ENCODE data around the gene SMIM43. TPM values are rescaled to one million over a fixed set of nuclear protein-coding genes. Genes with fewer than 3 reads are reported as not detected.
"Not testable (repeated sequence)": the region's sequence is repeated elsewhere in the genome, so short reads cannot be mapped to it uniquely, and the experiment has no call there.

The SMIM43 gene
- total RNA-seq, 1 experiment from 2014 or later, result not detected

GRCh38 chr4:121749225-121749624 is 15.7 kb downstream of the SMIM43 start:
- in situ Hi-C loops (cut with HindIII; ENCODE audit: low pct_unique_long_range_greater_than_20kb, low sequenced_read_pairs), result no loop called here
- no peak for DNase-seq (ENCODE audit: low read depth, low spot score)

GRCh38 chr4:121742794-121743193 is 22.2 kb downstream of the SMIM43 start:
- no peak for DNase-seq (ENCODE audit: low read depth, low spot score)
- in situ Hi-C loops (cut with HindIII; ENCODE audit: low pct_unique_long_range_greater_than_20kb, low sequenced_read_pairs), result no loop called here

GRCh38 chr4:121741751-121742150 is 23.2 kb downstream of the SMIM43 start:
- no peak for DNase-seq (ENCODE audit: low read depth, low spot score)
- in situ Hi-C loops (cut with HindIII; ENCODE audit: low pct_unique_long_range_greater_than_20kb, low sequenced_read_pairs), result no loop called here

DNA sequence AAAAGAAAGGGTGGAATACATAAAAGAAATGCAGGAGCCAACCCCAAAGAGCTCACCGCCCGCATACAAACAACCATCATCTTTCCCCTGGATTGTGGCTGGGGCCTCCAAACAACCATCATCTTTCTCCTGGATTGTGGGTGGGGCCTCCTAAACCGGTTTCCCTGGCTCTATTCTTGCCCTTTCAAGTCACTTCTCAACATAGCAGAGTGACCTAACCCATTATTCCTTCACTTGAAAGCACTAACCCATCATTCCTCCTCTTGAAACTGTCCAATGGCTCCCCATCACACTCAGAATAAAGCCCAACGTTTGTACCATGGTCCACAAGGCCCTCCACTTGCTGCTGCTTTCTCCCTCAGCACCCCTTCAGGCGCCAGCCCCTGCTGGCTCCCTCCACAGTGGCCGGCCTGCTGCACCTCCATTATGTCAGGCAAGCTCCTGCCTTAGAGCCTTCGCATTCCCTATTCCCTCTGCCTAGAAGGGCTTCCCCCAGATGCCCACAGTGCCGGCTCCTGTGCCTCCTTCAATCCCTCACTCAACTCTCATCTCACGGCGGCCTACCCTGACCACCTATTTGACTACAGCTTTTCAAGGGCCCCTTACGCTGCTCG is 24.1 kb downstream of the SMIM43 start:
- in situ Hi-C loops (cut with HindIII; ENCODE audit: low pct_unique_long_range_greater_than_20kb, low sequenced_read_pairs), result no loop called here
- DNase-seq (ENCODE audit: low read depth, low spot score), result no peak

DNA sequence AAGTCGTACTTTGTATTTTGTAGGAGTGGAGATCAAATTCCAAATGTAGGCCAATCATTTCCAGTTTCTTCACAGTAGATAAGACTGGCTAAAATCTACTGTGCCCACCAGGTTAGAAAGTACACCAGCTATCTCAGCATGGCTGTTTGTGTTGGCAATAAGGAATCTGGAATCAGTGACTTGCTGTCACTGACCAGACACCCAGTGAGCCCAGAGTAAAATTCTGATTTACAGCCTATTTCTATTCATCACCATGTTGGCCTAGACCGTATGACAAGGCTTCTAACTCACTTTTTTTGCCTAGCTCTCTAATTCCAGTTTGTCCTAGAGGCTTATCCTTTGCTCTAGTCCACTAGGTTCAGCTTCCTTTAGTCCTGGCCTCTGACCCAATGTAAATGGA is 25.4 kb downstream of the SMIM43 start:
- no peak for DNase-seq (ENCODE audit: low read depth, low spot score)
- in situ Hi-C loops (cut with HindIII; ENCODE audit: low pct_unique_long_range_greater_than_20kb, low sequenced_read_pairs), result no loop called here

DNA sequence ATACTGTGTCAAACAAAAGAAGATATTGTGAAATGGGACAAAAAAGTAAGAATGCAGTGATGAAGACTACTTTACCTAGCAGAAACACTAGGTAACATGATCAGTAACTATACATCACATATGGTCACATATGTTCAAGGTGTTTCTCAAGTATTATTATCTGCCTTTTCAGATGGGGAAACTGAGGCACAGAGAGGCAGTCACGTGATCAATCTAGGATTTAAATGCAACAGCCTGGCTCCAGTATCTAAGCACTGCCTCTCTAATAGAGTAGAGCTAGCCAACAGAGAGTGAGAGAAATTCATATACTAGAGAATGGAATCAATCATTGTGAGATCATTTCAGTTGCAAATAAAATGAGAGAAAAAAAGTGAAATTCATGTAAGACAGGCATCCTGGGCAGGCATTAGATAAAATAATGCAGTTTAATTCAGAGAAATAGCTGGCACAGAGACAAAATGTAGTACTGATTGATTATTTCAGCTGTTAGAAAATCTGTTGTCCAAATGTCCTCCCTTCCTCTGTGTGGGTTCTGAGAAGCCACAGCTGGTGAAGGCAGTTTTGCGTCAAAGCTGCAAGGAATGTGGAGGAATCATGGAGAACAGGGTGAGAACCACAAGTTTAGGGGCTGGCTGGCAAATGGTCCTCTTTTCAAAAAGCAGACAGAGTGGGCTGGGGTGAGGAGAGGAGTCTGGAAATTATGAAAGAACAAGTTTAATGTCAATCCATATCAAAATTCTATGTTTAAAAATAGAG is 26.0 kb downstream of the SMIM43 start:
- in situ Hi-C loops (cut with HindIII; ENCODE audit: low pct_unique_long_range_greater_than_20kb, low sequenced_read_pairs), result no loop called here
- no peak for DNase-seq (ENCODE audit: low read depth, low spot score)

GRCh38 chr4:121737846-121738554 is 27.0 kb downstream of the SMIM43 start:
- in situ Hi-C loops (cut with HindIII; ENCODE audit: low pct_unique_long_range_greater_than_20kb, low sequenced_read_pairs), result no loop called here
- DNase-seq (ENCODE audit: low read depth, low spot score), result no peak

DNA sequence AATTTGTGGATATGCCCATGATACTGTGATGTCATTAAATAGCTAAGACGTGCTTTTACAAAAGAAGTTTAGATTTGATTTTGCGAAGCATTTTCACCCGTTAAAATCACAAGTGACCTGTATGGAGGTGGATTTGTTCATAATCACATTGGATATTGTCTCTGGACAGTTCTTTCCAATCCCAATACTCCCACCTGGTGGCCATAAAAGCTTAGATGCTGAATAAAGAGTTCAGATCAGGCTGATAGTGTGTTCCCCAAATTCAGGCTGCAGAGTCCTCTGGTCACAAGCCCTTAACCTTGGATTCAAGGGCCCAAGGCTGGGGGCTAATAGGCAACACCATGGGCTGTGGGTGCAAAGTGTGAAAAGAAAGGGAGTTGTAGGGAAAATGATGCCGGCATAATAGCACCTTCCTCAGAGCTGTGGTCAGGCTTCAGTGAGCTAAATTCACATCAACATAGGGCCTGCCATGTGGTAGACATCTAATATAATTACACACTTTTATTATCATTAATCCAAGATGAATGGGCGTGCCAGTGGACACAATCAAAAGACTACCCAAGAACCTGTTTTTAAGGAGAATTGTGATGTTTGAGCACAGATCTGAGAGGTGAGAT is 28.1 kb downstream of the SMIM43 start:
- in situ Hi-C loops (cut with HindIII; ENCODE audit: low pct_unique_long_range_greater_than_20kb, low sequenced_read_pairs), result no loop called here
- peak; percentile 74 for DNase-seq (ENCODE audit: low read depth, low spot score)

GRCh38 chr4:121734571-121734970 is 30.4 kb downstream of the SMIM43 start:
- in situ Hi-C loops (cut with HindIII; ENCODE audit: low pct_unique_long_range_greater_than_20kb, low sequenced_read_pairs), result no loop called here
- DNase-seq (ENCODE audit: low read depth, low spot score), result no peak

- in situ Hi-C loops (cut with HindIII; ENCODE audit: low pct_unique_long_range_greater_than_20kb, low sequenced_read_pairs), result no loop called here
- no peak for DNase-seq (ENCODE audit: low read depth, low spot score)
These were observed 31.0 kb downstream of the SMIM43 start for GRCh38 chr4:121733942-121734341.

DNA sequence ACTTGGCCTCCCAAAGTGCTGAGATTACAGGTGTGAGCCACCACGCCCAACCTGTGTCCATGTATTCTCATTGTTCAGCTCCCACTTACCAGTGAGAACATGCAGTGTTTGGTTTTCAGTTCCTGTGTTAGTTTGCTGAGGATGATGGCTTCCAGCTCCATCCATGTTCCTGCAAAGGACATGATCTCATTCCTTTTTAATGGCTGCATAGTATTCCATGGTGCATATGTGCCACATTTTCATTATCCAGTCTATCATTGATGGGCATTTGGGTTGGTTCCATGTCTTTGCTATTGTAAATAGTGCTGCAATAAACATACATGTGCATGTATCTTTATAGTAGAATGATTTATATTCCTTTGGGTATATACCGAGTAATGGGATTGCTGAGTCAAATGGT is 35.2 kb downstream of the SMIM43 start:
- DNase-seq (ENCODE audit: low read depth, low spot score); in situ Hi-C loops (cut with HindIII; ENCODE audit: low pct_unique_long_range_greater_than_20kb, low sequenced_read_pairs): not testable (repeated sequence)

DNA sequence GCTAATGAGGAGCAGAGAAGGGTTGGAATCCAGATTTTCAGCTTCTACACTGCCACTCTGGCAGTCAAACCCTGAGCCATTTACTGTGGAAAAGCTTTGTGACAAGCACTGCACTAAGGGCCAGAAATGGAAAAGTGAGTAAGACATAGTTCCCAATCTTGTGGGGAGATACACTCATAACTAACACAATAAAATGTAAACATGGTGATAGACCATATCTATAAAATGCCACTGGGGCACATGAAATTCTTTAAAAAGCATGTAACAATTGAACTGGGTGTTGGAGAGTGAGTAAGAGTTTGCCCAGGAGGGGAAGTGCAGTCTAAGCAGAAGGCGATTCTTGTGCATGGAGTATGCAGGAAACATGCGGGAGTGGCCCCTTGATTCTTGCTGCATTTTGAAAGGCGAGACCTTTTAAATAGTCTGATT is 36.2 kb downstream of the SMIM43 start:
- in situ Hi-C loops (cut with HindIII; ENCODE audit: low pct_unique_long_range_greater_than_20kb, low sequenced_read_pairs), result no loop called here
- no peak for DNase-seq (ENCODE audit: low read depth, low spot score)

GRCh38 chr4:121728066-121728465 is 36.9 kb downstream of the SMIM43 start:
- DNase-seq (ENCODE audit: low read depth, low spot score), result no peak
- in situ Hi-C loops (cut with HindIII; ENCODE audit: low pct_unique_long_range_greater_than_20kb, low sequenced_read_pairs), result no loop called here

GRCh38 chr4:121726642-121727268 is 38.2 kb downstream of the SMIM43 start:
- DNase-seq (ENCODE audit: low read depth, low spot score), result peak; percentile 85
- in situ Hi-C loops (cut with HindIII; ENCODE audit: low pct_unique_long_range_greater_than_20kb, low sequenced_read_pairs), result no loop called here

- DNase-seq (ENCODE audit: low read depth, low spot score), result no peak
- in situ Hi-C loops (cut with HindIII; ENCODE audit: low pct_unique_long_range_greater_than_20kb, low sequenced_read_pairs), result no loop called here
These were observed 40.3 kb downstream of the SMIM43 start for GRCh38 chr4:121724671-121725070.

- in situ Hi-C loops (cut with HindIII; ENCODE audit: low pct_unique_long_range_greater_than_20kb, low sequenced_read_pairs), result no loop called here
- DNase-seq (ENCODE audit: low read depth, low spot score), result no peak
These were observed 43.3 kb downstream of the SMIM43 start for GRCh38 chr4:121721700-121722099.

DNA sequence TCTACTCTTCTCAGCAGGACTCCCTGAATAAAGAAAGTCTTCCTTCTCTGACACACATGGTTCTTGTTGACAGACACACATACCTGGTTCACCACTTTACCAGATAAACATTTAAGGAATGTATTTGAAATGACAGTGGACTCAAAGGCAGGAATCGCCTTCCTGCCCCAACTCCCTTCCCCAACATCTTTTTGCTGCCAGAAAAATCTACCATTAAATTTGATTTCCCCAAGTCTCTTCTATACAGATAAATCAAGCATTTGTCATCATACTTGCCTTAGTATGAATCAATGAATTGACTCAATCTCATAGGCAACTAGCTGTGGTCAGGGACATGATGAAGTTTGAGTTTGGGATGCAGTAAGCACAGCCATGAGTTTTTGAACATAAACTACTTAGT is 44.9 kb downstream of the SMIM43 start:
- DNase-seq (ENCODE audit: low read depth, low spot score), result no peak

DNA sequence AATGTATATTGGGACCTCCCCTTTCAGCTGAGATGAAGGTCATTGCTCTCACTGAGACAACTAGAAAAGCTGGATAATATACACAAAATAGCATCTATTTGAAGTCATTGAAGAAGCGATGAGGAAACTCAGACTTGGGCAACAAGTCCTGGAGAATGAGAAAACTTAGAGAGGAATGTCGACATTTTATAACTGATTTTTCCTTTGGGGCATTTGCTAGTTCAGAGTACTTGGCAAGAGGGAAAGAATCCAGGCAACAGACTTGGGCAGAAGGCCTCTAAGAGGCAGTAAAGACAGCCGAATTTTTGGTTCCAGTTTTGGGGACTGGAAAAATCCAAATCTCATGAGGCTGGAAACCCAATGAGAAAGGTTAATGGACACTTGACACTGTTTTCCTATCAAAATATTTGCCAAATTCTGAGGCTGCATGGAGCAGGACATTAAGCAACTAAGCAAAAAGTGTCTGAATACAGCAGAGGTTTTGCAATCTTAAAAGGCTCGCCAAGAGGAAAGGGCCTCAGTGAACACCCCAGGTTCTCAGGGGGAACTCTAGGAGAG is 47.2 kb downstream of the SMIM43 start:
- no peak for DNase-seq (ENCODE audit: low read depth, low spot score)
- in situ Hi-C loops (cut with HindIII; ENCODE audit: low pct_unique_long_range_greater_than_20kb, low sequenced_read_pairs), result no loop called here

More for the DNA sequence above, 44.9 kb downstream of the SMIM43 start:
- in situ Hi-C loops (cut with HindIII; ENCODE audit: low pct_unique_long_range_greater_than_20kb, low sequenced_read_pairs), result no loop called here
